SKM-1 (cell line): ENCODE results near the gene SPTLC2.

Experiments
- DNase-seq: peaks from one replicate; lab custom pipeline; 2025; ENCODE audit not compliant: unreplicated experiment; lab: John Stamatoyannopoulos, UW

SPTLC2 gene

GRCh38 chr14:77474479-77475177 lies 141.8 kb downstream of the SPTLC2 start:
- DNase-seq: no peak

- DNase-seq: no peak
These were observed 142.5 kb downstream of the SPTLC2 start for GRCh38 chr14:77473921-77474320.

- DNase-seq: no peak
These were observed 146.1 kb downstream of the SPTLC2 start for GRCh38 chr14:77470224-77470870.

- no peak for DNase-seq
These were observed 146.9 kb downstream of the SPTLC2 start for GRCh38 chr14:77469539-77469938.

- no peak for DNase-seq
These were observed 147.4 kb downstream of the SPTLC2 start for GRCh38 chr14:77469067-77469505.

DNA sequence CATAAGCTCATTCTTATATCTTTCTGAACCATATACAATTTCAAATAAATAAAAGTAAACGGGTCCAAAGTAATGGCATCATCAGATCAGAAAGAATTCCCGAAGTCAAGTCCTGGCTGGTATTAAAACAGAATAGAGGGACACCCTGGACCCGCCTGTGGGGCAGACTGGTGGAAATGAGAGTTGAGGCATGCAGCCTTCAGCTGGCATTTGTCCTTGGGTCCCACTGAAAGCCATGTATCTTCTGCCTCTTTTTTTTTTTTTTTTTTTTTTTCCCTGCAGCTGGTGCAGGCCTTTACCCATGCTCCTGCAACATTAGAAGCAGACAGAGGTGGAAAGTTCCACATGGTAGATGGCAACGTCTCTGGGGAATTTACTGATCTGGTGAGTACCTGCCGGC lies 148.6 kb downstream of the SPTLC2 start:
- DNase-seq: no peak

- DNase-seq: peak; percentile 22
These were observed 157.2 kb downstream of the SPTLC2 start for GRCh38 chr14:77459072-77459723.

GRCh38 chr14:77458249-77458950 lies 158.0 kb downstream of the SPTLC2 start:
- DNase-seq: no peak

GRCh38 chr14:77457522-77458248 lies 158.8 kb downstream of the SPTLC2 start, which contains the start of the genes AHSA1 and VIPAS39:
TSS of gene AHSA1 (plus strand) at chr14:77458093. CDS start at chr14:77458190, 97 bp downstream.
TSS of gene VIPAS39 (minus strand) at chr14:77457601. CDS start at chr14:77454102, 3,499 bp downstream.
- DNase-seq: peak; percentile 77

DNA sequence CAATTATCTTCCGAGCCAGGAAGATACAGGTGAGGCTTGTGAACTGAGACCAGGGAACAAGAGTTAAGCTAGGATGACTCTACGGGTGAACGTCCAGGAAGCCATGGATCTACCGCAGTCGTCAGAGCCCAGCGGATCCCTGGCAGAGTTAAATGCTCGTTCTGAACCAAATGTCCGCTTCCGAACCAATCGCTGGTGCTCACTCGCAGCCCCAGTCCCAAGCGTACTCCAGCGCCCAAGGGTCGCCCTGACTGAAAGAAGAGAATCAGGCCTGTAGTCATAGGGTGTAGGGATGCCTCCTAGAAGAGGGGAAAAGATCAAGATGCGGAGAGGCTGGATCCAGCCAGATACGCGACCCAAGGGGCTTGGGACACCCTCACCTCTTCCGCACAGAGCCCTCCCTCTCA lies 159.3 kb downstream of the SPTLC2 start:
- no peak for DNase-seq
